Vagina (tissue), 2 donors: ENCODE measurements around the gene MAN1C1. TPM values are rescaled to one million over a fixed set of nuclear protein-coding genes. Genes with fewer than 3 reads are reported as not detected.

Experiments
- DNase-seq, 2 donors: peaks; one replicate each; pipeline ENCODE4 v3.0.0-alpha.2; 2017; ENCODE audit errors: extremely low spot score in 2 of 2
- H3K27ac ChIP-seq: fragments of 200-600 bp; sonication (generic); one replicate; pipeline ENCODE4 v1.5.1; 2019
- H3K27me3 ChIP-seq: fragments of 200-600 bp; sonication (generic); one replicate; pipeline ENCODE4 v1.5.1; 2019
- H3K36me3 ChIP-seq, 2 donors: fragments of 200-600 bp; sonication (generic); one replicate each; pipeline ENCODE4 v1.5.1; 2017 to 2019
- H3K4me1 ChIP-seq: fragments of 200-600 bp; sonication (generic); one replicate; pipeline ENCODE4 v1.5.1; 2019
- H3K4me3 ChIP-seq, 2 donors: fragments of 200-600 bp; sonication (generic); 1 replicate in 1 of 2; 2 replicates in 1 of 2; pipeline ENCODE4 v1.5.1; 2016 to 2019
- H3K9me3 ChIP-seq: fragments of 200-600 bp; sonication (generic); one replicate; pipeline ENCODE4 v1.5.1; 2019
- POLR2A ChIP-seq, 2 donors: fragments of 450-650 bp; IDR thresholded peaks; one replicate each; pipeline ENCODE4 v1.6.1; 2017; ENCODE audit warnings: antibody characterized with exemption in 2 of 2, mild to moderate bottlenecking in 2 of 2, moderate library complexity in 2 of 2
- POLR2AphosphoS5 ChIP-seq, 2 donors: sonication (generic); formaldehyde crosslinking; IDR thresholded peaks; one replicate each; pipeline ENCODE4 v1.9.0; 2017; ENCODE audit warnings: antibody characterized with exemption in 2 of 2, mild to moderate bottlenecking in 2 of 2, low read depth in 1 of 2; ENCODE audit not compliant: insufficient read depth in 1 of 2
- intact Hi-C: fragments of 100-400 bp; cut with DNase I; formaldehyde crosslinking; loops from one replicate; pipeline ENCODE4 v1.15.1; 2023
- total RNA-seq: library from RNA; depleted of rRNA; stranded (reverse); fragments of >200 nt; gene quantifications from one replicate; pipeline ENCODE4 v1.2.3, GENCODE V29; 2016
- TF ChIP-seq, protein P1 (sequence below), 3 experiments: fragments of 450-650 bp in 2 of 3; fragments of 200-600 bp in 1 of 3; sonication (generic) in 1 of 3; IDR thresholded peaks; one replicate each; pipeline ENCODE4 v1.5.1; 2017 to 2019; ENCODE audit warnings: antibody characterized with exemption in 3 of 3, mild to moderate bottlenecking in 2 of 3, moderate library complexity in 2 of 3

MAN1C1 gene
- total RNA-seq, 1 donor from 2014 or later, result 31.4 TPM

DNA sequence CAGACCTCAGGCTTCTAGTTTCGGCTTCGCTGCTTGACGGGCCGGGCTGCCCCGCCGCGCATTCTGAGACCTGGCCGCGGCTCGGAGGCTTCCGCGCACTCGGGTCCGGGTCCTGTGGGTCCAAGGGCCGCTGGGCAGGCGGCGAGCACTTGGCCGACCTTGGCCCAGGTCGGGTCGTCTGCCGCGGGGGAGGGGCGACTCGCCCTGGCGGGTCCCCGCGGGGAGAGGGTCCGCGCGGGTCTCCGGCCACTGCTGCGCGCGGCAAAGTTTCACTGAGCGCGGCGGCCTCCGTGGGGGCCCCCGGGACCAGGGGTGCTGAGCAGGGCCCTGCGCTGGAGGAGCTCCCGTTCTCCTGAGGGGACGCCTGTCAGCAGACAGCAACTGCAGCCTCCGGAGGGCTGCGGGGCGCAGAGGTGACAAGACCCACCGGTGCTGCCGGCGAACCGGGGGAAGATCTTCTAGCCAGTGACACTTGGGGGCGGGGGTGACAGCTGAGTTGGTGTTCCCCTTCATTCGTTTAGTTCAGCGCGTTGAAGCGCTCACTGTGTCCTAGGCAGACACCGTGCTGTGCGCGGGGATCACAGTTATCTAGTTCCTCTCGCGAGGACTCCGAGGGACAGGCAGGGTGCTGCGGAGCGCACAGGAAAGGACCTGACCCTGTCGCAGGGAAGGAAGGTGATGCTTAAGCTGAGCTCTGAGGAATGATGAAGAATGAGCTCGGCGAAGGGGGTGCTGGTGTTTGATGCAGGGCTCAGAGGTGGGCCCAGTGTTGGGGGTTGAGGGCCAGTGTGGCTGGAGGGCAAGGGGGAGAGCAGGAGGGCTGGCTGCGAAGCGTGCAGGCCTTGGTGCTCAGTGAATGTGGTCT is 203.9 kb downstream of the MAN1C1 start:
- intact Hi-C loops, result no loop called here
- Histone ChIP-seq H3K4me3 (peak overlapping the region; percentile 77 to 82), H3K27me3 (no peaks in the 10 kb centered on the region), H3K36me3 (peaks cover 0 to 2% of the 10 kb centered on the region in 2 donors), H3K9me3 (no peaks in the 10 kb centered on the region), H3K4me1 (peaks cover 41% of the 10 kb centered on the region), H3K27ac (peak overlapping the region; percentile 81)
- DNase-seq, result no peak
- TF ChIP-seq, protein P1, sequence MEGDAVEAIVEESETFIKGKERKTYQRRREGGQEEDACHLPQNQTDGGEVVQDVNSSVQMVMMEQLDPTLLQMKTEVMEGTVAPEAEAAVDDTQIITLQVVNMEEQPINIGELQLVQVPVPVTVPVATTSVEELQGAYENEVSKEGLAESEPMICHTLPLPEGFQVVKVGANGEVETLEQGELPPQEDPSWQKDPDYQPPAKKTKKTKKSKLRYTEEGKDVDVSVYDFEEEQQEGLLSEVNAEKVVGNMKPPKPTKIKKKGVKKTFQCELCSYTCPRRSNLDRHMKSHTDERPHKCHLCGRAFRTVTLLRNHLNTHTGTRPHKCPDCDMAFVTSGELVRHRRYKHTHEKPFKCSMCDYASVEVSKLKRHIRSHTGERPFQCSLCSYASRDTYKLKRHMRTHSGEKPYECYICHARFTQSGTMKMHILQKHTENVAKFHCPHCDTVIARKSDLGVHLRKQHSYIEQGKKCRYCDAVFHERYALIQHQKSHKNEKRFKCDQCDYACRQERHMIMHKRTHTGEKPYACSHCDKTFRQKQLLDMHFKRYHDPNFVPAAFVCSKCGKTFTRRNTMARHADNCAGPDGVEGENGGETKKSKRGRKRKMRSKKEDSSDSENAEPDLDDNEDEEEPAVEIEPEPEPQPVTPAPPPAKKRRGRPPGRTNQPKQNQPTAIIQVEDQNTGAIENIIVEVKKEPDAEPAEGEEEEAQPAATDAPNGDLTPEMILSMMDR (IDR thresholded peaks at IDR 0.05), result no peak
- TF ChIP-seq POLR2AphosphoS5 (IDR thresholded peaks at IDR 0.05; ENCODE audit: insufficient read depth in 1 of 2, low read depth in 1 of 2), result no peak
- TF ChIP-seq POLR2A (IDR thresholded peaks at IDR 0.05), result no peak

DNA sequence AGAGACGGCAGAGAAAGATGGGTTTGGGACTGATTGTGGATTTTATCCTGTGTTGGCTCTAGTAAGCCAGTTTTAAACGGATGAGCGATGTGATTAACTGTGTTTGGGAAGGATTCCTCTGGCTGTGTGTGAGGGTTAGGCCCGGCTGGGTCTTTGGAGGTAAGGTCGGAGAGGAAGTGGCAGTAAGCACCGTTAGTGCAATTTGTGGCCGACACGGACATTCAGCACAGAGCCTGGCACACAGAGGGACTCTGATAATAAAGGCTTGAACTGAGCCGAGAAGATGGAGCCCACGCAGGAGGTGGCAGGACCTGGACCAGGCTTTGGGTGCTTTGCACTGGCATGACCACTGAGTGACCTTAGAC is 204.5 kb downstream of the MAN1C1 start:
- intact Hi-C loops, result no loop called here
- peak overlapping the region; percentile 77 to 82 for H3K4me3 ChIP-seq
- no peaks in the 10 kb centered on the region for H3K9me3 ChIP-seq
- DNase-seq, result no peak
- no peaks in the 10 kb centered on the region for H3K27me3 ChIP-seq
- peaks cover 41% of the 10 kb centered on the region for H3K4me1 ChIP-seq
- H3K36me3 ChIP-seq, result peaks cover 0 to 5% of the 10 kb centered on the region in 2 donors
- no peak for TF ChIP-seq POLR2AphosphoS5 (IDR thresholded peaks at IDR 0.05; ENCODE audit: insufficient read depth in 1 of 2, low read depth in 1 of 2)
- TF ChIP-seq POLR2A (IDR thresholded peaks at IDR 0.05), result no peak
- TF ChIP-seq, protein P1 (IDR thresholded peaks at IDR 0.05), result no peak
- peak overlapping the region; percentile 81 for H3K27ac ChIP-seq

DNA sequence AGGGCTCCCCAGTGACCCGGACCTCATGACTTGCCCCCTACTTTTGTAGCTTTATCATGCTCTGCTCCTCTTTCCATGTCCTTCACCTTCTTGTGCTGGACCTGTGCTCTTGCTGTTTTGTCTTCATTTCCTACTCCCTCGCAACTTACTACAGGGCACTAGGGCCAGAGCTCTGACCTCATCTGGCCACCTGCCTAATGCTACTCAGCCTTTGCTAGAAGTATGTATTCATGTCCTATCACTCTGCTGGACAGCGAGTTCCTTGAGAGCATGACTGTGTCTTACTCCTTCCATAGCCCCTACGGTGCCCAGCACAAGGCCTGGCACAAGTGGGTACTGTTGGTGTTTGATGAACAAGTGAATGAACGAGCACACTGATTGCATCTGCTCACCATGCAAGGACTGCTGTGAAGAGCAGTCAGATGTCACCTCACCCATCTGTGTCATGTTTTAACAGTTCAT is 205.1 kb downstream of the MAN1C1 start:
- DNase-seq, result no peak
- H3K36me3 ChIP-seq, result peaks cover 0 to 11% of the 10 kb centered on the region in 2 donors
- peaks cover 41% of the 10 kb centered on the region for H3K4me1 ChIP-seq
- H3K4me3 ChIP-seq, result peak overlapping the region in 1 of 2 donors; percentile 77
- H3K9me3 ChIP-seq, result no peaks in the 10 kb centered on the region
- no peak overlapping the region for H3K27ac ChIP-seq
- intact Hi-C loops, result no loop called here
- H3K27me3 ChIP-seq, result no peaks in the 10 kb centered on the region
- TF ChIP-seq POLR2A (IDR thresholded peaks at IDR 0.05) (no peak), POLR2AphosphoS5 (IDR thresholded peaks at IDR 0.05; ENCODE audit: insufficient read depth in 1 of 2, low read depth in 1 of 2) (no peak)
- TF ChIP-seq, protein P1 (IDR thresholded peaks at IDR 0.05), result no peak

DNA sequence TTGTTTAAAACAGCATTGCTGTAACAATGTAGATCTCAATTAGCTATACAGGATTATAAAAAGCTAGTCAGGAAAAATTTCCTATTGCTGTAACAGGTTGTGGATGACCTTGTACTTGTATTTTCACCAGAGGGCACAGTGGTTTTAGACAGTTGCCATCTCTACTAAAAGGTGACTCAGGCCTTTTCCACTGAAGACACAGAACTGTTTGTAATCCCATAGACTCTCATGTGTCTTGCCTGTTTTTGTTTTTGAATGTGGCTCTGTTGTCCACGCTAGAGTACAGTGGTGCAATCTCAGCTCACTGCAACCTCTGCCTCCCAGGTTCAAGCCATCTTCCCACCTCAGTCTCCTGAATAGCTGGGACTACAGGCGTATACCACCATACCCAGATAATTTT is 209.0 kb downstream of the MAN1C1 start:
- no peaks in the 10 kb centered on the region for H3K27me3 ChIP-seq
- intact Hi-C loops, result no loop called here
- peaks cover 21% of the 10 kb centered on the region for H3K4me1 ChIP-seq
- no peak for DNase-seq
- H3K4me3 ChIP-seq, result no peak overlapping the region
- H3K9me3 ChIP-seq, result no peaks in the 10 kb centered on the region
- no peak for TF ChIP-seq POLR2A (IDR thresholded peaks at IDR 0.05)
- TF ChIP-seq, protein P1 (IDR thresholded peaks at IDR 0.05), result no peak
- TF ChIP-seq POLR2AphosphoS5 (IDR thresholded peaks at IDR 0.05; ENCODE audit: insufficient read depth in 1 of 2, low read depth in 1 of 2), result no peak
- peaks cover 5 to 48% of the 10 kb centered on the region in 2 donors for H3K36me3 ChIP-seq
- H3K27ac ChIP-seq, result no peak overlapping the region

DNA sequence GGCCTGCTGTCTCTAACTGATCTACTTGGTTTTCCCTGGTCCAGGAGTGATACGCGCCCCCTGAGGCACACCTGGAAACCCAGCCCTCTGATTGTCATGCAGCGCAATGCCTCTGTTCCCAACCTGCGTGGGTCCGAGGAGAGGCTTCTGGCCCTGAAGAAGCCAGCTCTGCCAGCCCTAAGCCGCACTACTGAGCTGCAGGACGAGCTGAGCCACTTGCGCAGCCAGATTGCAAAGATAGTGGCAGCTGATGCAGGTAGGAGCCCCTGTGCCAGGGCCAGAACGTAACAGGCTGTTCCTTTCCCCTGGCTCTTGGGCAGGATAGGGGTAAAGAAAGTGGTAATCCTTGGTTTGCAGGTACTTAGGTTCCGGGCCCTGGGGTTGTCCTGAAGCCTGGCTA is 210.0 kb downstream of the MAN1C1 start:
- TF ChIP-seq POLR2AphosphoS5 (IDR thresholded peaks at IDR 0.05; ENCODE audit: insufficient read depth in 1 of 2, low read depth in 1 of 2) (no peak), POLR2A (IDR thresholded peaks at IDR 0.05) (no peak)
- TF ChIP-seq, protein P1 (IDR thresholded peaks at IDR 0.05), result no peak
- H3K27ac ChIP-seq, result no peak overlapping the region
- H3K9me3 ChIP-seq, result no peaks in the 10 kb centered on the region
- intact Hi-C loops, result no loop called here
- H3K27me3 ChIP-seq, result no peaks in the 10 kb centered on the region
- H3K4me1 ChIP-seq, result peaks cover 11% of the 10 kb centered on the region
- H3K36me3 ChIP-seq, result peaks cover 5 to 57% of the 10 kb centered on the region in 2 donors
- H3K4me3 ChIP-seq, result no peak overlapping the region
- DNase-seq, result no peak
